NCI-H2107 (cell line): Measurements from ENCODE around the gene FAM32A.
A peak's percentile ranks its signal among the peaks of the same experiment; 100 is the strongest.

Experiments
- DNase-seq: peaks from one replicate; lab custom pipeline; 2025; lab: John Stamatoyannopoulos, UW

Gene FAM32A

GRCh38 chr19:16185123-16185767 lies at the start of gene FAM32A:
TSS of gene FAM32A (plus strand) at chr19:16185410. CDS start at chr19:16185443, 33 bp downstream.
- DNase-seq, result peak; percentile 97

DNA sequence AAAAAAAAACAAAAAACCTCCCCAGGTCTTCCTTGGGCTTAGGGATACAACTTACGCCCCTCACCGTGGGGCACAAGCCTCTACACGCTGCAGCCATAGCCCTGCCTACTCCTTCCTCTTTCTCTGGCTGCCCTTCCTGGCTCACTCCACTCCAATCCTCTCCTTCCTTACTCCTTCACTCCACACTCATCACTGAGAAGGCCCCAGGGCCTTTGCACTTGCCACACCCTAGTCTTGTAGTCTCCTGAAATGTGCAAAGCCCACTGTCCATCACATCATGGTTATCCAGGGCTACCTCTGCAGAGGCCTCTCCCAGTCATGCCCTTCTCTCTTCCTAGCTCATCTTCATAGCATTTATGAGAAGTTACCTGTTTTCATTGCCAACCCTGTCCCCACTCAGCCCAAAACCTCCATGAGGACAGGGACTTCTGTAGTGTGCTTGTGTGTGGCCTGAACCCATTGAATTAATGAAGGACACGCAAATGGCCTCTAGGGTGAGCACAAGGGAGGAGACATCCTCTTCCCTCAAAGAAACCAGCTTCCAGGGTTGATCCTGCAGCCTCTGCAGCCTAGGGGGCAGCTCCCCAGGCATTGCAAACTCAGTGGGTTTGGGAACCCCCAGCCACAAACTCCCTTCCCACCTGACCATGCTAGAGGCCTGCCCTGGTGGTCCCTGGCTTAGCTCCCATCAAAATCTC lies 49.6 kb upstream of the FAM32A start:
- DNase-seq, result no peak

DNA sequence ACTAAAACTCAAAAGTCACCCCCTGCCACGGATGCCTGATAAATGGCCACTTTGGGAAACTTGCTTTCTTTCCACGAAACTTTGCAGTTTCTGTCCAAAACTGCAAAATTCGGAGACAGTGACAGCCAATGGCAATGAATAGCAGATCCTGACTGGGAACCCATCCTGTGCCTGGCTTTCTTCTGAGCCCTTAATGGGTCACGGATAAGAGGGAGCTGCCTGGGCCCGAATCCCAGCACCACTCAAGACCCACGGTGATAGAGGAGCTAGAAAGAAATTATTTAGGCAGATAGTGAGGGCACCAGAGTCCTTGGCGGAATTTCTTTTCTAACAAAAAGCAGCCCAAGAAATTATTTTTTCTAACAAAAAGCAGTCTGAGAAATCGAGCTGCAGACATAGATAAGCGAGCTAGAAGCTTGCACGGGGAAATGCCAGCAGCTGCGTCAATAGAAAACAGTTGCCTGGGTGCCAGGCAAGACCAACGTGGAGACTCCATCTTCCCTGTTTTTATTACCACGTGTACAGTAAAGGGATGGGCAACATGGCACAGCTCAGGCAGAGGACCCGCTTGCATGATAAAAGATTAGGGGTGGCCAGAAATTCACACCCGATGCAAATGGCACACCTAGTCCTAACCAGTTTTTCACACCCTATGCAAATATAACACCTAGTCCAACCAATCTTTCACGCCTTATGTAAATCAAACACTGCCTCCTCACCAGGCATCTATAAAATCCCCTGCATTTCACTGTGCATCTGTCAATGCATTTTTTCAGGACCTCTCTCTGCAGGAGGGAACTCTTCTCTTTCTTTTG lies 48.8 kb upstream of the FAM32A start:
- DNase-seq, result no peak

DNA sequence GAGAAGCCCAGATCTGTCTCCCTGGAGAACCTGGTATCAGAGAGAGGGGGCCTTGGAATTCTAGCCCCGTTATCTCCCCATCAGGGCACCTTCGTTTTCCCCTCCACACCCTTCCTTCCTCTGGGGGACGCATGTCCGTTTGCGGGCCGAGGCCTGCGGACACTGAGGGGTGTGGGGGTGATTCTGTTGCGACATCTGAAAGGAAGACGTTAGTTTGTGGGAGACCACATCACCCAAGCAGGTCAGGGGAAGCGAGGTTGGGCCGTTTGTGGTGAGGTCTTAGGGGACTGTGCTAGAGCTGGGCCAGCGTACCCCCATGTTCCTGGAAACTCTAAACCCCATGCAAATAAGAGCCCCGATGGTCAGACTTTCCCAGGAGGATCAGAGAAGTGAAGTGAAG lies 45.5 kb upstream of the FAM32A start:
- no peak for DNase-seq

DNA sequence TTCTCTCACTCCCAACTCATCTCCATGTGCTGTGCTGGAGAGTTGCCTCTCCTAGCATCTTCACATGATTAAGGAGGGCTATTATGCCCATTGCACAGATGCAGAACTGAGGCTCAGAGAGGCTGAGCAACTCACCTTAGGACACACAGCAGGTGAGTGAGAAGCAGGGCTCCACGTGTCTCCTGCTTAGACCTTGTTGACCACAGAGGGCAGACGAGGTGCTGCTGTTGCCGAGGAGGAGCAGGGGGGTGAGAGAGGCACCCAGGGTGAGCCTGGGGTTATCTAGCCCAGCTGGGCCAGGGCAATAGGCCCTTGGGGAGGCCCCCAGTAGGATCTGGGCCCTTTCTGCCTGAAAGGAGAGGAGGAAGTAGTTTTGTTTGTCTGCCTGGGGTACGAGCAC lies 44.2 kb upstream of the FAM32A start:
- DNase-seq, result no peak

GRCh38 chr19:16142032-16142580 lies 43.1 kb upstream of the FAM32A start:
- DNase-seq, result no peak

DNA sequence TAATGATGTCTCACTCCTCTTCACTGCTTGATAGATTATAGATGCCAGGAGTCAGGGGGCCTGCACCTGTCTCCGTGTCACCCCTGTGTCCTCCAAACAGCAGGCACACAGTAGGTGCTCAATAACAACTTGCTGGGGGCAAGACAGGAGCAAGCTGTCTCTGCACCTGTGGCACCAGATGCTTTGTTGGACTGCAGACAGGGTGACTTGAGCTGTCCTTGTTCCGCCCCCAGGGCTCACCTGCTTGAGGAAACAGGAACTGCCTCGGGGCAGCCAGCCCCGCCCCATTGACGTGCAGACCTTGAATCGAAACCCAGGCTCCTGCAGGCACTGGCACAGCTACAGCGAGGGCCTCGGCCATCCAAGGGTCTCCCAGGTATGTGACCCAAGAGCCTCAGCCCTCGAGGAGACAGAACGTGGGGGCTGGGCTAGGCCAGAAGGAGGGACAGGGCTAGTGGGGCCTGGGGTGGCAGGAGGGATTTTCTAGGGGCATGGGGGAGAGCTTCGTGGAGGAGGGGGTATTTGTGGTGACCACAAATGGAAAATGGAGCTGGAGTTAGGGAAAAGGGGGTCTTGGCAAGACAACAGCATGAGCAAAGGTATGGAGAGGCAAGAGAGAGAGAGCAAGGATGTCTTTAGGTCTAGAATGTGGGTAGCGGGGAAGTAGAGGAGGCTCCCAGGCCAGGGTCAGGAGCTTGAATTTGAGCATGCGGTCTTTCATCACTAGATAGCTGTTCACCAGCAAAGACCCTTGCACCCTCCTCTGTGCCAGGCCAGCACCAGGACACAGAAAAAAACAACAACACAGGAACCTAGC lies 41.6 kb upstream of the FAM32A start, which contains the start of gene HSH2D:
Gene HSH2D (plus strand): TSS at position 287 of the 817 bp plus-strand sequence. CDS start 5,066 bp downstream, outside the sequence.
- DNase-seq, result peak; percentile 50

DNA sequence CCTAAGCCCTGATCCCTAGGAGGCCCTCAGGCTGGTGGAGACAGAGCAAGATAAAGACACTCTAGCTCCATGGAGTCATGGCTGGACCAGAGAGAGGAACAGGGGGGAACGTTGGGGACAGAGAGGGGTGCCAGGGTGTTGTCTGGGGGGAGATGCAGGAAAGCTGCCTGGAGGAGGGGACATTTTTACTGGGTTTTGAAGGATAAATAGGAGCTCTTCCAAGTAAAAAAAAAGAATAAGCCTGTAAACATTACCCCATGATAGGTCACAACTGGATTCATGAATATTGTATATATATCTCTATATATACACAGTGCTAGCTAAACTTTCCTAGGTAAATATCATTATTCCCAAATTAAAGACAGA lies 41.0 kb upstream of the FAM32A start:
- DNase-seq, result no peak

DNA sequence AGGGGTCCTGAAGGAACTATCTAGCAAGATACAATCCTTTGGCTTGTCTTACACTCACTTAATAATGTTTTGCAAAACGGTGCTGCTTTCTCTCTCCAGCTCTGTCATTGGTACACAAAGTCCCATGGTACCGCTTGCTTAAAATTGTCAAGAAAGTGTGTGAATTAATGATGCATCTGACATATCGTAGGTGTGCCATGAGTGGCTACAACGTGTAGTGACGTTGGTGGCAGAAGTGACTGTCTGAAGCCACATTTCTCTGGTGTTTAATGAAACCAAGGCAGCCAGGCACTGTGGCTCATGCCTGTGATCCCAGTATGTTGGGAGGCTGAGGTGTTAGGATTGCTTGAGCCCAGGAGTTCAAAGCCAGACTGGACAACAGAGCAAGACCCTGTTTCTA lies 39.1 kb upstream of the FAM32A start:
- no peak for DNase-seq

DNA sequence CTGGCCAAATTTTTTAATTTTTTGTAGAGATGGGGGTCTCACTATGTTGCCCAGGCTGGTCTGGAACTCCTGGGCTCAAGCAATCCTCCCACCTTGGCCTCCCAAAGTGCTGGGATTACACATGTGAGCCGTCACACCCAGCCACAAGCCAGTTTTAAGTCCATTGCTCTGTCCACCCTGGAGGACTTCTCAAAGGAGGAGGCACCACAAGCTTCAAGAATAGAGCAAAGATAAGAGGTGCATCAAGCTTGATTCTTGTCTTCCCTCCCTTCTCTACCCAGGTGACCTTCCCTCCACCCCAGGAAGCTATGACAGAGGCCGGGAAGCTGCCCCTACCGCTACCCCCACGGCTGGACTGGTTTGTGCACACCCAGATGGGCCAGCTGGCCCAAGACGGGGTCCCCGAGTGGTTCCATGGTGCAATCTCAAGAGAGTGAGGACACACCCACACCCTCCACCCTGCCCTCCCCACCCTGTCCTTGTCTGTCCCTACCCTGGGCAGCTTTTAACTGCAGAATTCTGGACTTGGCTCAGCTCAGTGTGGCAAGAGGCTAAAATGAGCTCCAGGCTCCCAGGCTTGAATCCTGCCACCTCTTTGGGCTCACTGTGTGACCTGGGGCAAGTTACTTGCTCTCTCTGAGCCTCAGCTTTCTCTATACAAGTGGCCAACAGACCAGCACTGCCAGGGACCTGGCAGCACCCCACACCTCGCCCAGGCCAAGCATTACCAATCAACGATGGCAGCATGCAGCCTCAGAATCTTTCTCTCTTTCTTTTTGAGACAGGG lies 36.6 kb upstream of the FAM32A start:
- no peak for DNase-seq

GRCh38 chr19:16153582-16154336 lies 31.5 kb upstream of the FAM32A start:
- no peak for DNase-seq

- no peak for DNase-seq
Measured at GRCh38 chr19:16154557-16154956, 30.7 kb upstream of the FAM32A start.

GRCh38 chr19:16155128-16155527 lies 30.1 kb upstream of the FAM32A start:
- no peak for DNase-seq

DNA sequence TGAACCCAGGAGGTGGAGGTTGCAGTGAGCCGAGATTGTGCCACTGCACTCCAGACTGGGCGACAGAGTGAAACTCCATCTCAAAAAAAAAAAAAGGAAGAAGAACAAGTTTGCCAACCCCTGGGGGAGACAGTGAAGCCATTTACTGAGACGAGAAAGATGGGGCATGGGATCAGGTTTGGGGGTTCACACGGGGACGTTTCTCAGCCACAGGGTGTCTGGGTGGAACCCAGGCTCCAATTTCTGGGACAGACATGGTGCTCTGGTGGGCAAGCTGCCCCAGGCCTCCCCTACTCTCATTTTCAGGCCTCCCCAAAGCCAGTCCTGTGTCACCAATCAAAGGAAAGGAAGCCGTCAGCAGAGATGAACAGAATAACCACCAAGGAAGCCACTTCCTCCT lies 28.3 kb upstream of the FAM32A start:
- no peak for DNase-seq

GRCh38 chr19:16157601-16158000 lies 27.6 kb upstream of the FAM32A start:
- no peak for DNase-seq

DNA sequence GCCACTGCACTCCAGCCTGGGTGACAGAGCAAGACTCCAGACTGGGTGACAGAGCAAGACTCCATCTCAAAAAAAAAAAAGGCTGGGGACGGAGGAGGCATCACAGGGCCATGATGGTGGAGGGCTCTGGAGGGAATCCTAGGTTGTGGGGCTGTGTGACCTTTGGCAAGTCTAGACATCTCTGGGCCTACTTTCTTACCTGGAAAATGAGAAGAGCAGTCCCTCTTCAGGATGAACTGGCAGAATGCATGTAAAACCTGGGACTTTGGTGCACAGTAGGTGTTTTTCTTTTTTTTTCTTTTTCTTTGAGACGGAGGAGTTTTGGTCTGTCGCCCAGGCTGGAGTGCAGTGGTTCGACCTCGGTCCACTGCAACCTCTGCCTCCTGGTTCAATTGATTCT lies 25.6 kb upstream of the FAM32A start:
- no peak for DNase-seq

DNA sequence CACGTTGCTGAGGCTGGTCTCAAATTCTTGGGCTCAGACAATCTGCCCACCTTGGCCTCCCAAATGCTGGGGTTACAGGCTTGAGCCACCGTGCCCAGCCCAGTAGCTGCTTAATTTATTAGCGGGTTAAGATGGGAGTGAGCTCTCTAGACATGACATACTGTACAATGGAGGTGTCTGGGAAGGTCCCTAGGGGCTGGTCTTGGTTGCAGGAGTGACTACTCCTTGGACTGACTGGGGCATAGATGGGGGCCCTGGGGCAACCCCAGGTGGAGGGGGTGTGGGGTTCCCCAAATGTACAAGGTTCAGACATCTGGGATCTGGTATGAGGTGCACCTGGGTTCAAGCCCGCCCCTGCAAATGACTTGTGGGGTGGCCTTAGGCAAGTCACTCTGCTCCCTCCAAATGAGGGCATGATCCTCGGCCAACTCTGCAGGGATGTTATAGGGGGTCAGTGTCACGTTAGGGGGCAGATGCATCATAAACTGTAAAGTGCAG lies 24.7 kb upstream of the FAM32A start:
- no peak for DNase-seq

GRCh38 chr19:16160943-16161560 lies 24.2 kb upstream of the FAM32A start:
- no peak for DNase-seq

DNA sequence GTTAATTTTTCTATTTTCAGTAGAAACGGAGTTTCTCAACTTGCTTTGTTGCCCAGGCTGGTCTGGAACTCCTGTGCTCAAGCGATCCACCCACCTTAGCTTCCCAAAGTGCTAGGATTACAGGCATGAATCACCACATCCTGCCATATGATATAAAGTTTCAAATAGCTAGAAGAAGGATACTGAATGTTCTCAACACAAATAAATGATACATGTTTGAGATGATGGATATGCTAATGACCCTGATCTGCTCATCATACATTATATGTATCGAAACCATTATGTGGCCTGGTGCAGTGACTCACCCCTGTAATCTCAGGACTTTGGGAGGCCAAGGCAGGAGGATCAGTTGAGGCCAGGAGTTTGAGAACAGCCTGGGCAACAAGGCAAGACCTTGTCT lies 23.4 kb upstream of the FAM32A start:
- DNase-seq, result no peak
